ENCODE data around the gene PATZ1.

GRCh38 chr22:31334329-31334728 is 11.8 kb downstream of the PATZ1 start:
- TF ChIP-seq, protein P1, sequence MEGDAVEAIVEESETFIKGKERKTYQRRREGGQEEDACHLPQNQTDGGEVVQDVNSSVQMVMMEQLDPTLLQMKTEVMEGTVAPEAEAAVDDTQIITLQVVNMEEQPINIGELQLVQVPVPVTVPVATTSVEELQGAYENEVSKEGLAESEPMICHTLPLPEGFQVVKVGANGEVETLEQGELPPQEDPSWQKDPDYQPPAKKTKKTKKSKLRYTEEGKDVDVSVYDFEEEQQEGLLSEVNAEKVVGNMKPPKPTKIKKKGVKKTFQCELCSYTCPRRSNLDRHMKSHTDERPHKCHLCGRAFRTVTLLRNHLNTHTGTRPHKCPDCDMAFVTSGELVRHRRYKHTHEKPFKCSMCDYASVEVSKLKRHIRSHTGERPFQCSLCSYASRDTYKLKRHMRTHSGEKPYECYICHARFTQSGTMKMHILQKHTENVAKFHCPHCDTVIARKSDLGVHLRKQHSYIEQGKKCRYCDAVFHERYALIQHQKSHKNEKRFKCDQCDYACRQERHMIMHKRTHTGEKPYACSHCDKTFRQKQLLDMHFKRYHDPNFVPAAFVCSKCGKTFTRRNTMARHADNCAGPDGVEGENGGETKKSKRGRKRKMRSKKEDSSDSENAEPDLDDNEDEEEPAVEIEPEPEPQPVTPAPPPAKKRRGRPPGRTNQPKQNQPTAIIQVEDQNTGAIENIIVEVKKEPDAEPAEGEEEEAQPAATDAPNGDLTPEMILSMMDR (IDR thresholded peaks at IDR 0.05; ENCODE audit: low read depth, low read length), result no peak
- no peak for TF ChIP-seq POLR2A (IDR thresholded peaks at IDR 0.05; ENCODE audit: extremely low read depth, insufficient read length)
- TF ChIP-seq, protein P2, sequence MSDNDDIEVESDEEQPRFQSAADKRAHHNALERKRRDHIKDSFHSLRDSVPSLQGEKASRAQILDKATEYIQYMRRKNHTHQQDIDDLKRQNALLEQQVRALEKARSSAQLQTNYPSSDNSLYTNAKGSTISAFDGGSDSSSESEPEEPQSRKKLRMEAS (IDR thresholded peaks at IDR 0.05; ENCODE audit: low read depth, low read length), result no peak
- no peak for TF ChIP-seq MYC (IDR thresholded peaks at IDR 0.05; ENCODE audit: low read depth, low read length)
